ENCODE results near the gene LRRC18. TPM values are rescaled to one million over a fixed set of nuclear protein-coding genes. Genes with fewer than 3 reads are reported as not detected.

LRRC18 gene
- not detected for total RNA-seq
- long read RNA-seq: 0 reads

DNA sequence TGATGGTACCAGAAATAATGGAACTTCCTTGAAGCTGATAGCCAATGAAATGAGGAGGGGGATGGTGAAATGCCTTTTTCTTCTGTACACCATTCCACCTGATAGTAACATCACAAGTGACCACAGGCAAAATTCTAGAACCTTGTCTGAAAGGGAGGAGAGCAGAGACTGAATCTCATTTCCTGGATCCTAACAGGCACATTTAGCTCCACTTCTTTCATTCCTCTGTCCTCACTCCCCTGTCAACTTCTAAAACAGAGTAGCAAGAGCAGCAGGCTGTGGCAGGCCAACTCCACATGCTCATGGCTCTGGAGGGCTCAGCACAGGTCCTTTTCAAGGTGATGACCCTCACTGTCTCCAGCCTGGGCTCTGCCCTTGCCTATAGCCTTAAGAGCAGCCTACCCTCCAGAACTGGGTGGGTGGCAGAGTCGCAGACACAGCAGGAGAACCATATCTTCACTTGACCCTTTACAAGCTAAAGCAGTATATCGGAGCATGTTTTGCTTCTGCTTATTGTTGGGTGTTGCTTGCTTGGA, at the start of gene LRRC18:
TSS of gene LRRC18 (minus strand) at position 51 of the 536 bp plus-strand sequence. CDS start 25,685 bp downstream, outside the sequence.
- DNase-seq (no peak), ATAC-seq (no peak)
- intact Hi-C loops (cut with DNase I): no loop called here

DNA sequence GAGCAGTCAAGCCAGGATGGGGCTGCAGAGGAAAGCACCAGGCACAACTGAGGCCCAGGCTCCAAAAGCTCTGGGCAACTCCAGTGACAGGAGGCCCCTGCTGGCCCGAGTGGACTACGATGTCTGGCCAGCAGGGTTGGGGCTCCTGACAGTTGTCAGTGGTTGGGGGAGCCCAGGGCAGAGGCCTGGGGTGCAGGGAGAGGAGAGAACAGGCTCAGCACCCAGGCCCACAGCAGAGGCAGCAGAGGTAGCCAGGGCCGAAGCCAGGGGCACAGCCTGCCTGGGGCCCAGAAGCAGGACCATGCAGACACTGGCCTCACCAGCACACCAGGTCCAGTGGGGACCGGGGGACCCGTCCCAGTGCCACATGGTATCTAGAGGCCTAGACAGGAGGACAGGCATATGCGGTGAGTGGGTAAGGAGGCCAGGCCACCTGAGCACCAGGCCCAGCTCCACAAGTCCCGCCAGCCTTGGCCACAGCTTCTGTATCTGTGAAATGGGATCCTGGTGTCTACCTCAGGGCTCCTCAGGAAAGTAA, 46.0 kb upstream of the LRRC18 start:
- intact Hi-C loops (cut with DNase I): no loop called here
- DNase-seq (no peak), ATAC-seq (no peak)

- intact Hi-C loops (cut with DNase I): loop anchor here in 1 of 2 donors (5.0 kb wide), 1 partner anchor 179 kb away; no protein-coding TSS in a partner anchor
- ATAC-seq: no peak
- no peak for DNase-seq
Observed at GRCh38 chr10:48983648-48984351, 44.2 kb upstream of the LRRC18 start.

DNA sequence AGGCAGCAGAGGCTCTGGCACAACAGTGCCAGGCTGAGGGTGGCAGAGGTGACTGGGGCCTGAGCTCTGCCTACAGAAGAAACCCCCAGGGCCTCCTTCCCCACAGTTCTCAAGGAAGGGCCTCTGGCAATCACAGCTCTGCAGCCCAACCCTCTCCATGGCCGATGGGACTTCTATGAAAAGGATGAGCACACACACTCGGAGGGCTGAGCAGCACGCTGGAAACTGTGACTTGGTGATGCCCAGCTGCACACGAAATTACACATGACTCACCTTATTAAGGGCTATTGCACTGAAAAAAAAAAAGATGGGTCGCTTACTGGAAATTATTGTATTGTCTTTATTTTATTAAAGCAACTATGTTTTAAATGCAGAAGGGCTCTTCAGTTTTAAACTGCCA, 42.9 kb upstream of the LRRC18 start:
- intact Hi-C loops (cut with DNase I): loop anchor here in 1 of 2 donors (5.0 kb wide), 1 partner anchor 180 kb away; no protein-coding TSS in a partner anchor
- ATAC-seq (no peak), DNase-seq (no peak)

DNA sequence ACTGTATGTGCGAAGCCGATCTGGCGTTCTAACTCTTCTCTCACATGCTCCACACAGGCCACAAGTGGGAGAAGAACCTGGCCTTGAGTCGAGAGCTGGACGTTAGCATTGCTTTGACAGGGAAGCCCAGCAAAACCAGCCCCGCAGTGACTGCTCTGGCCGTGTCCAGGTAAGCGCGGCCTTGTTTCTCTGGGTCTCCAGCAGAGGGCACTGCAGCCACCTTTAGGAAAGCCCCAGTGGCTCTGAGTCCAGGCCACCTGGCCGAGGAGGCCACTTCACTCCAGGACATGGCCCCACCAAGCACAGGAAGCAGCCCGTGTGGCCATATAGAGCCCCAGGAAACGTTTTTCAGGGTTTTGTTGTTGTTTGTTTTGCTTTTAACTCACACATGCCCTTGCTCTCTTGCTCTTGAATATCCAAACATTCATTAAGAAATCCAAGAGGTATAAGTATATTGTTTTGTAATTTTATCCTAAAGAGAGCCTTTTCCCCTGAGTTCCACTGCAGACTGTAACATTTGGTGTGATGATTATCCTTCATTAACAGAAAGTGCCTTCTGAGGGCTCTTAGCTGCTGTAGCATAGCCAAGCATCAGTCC, 41.8 kb upstream of the LRRC18 start:
- intact Hi-C loops (cut with DNase I): loop anchor here (2.0 to 5.0 kb wide), 2 partner anchors 179 to 181 kb away; no protein-coding TSS in a partner anchor
- peak; percentile 88 for ATAC-seq
- DNase-seq: peak; percentile 72

GRCh38 chr10:48978318-48978717, 38.7 kb upstream of the LRRC18 start:
- intact Hi-C loops (cut with DNase I): loop anchor here (5.0 to 10.0 kb wide), 2 partner anchors 314 to 316 kb away; no protein-coding TSS in a partner anchor
- no peak for ATAC-seq
- DNase-seq: no peak

DNA sequence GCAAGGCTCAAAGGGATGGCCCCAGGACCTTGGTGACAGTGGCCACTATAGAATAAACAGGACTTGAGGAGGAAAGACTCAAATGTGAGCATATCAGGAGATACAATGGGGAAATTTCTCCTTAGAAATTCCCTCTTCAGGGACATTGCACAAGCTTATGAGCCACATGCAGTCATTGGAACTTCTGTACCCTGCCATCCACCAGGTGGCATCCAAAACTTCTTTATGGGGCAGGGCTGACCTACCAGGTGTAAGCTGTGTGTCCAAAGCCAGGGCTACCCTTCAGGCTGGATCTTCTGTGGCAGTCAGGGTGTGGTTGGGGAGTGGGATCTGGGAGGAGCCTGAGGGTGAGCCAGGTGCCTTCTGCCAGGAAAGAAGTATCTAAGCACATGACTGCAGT, 36.6 kb upstream of the LRRC18 start:
- peak; percentile 41 to 77 for ATAC-seq
- intact Hi-C loops (cut with DNase I): loop anchor here (5.0 to 10.0 kb wide), 2 partner anchors 311 to 314 kb away; no protein-coding TSS in a partner anchor
- DNase-seq: no peak

DNA sequence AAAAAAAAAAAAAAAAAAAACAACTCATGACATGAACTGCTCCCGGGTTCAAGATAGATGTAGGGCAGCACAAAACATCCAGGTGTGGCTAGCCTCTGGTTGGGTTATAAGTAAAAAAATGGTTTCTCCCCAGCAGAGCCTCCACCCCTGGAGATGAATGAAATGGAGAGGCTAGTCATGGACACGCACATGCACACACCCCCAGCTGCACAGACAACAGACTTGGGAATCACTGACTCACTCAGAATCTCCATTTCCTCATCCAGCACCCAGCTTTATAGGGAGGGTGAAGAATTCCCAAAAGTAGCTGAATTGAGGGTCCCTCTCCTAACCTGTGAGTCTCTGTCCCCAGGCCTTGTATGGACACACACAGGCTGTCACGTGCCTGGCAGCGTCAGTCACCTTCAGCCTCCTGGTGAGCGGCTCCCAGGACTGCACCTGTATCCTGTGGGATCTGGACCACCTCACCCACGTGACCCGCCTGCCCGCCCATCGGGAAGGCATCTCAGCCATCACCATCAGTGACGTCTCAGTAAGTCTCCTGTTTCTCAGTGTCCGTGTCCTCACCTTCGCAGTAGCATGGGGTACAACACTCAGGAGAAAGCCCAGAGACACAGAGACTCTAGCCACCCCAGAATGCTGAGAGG, 35.0 kb upstream of the LRRC18 start:
- ATAC-seq (no peak), DNase-seq (no peak)
- intact Hi-C loops (cut with DNase I): loop anchor here (5.0 to 10.0 kb wide), 2 partner anchors 310 to 312 kb away; no protein-coding TSS in a partner anchor

DNA sequence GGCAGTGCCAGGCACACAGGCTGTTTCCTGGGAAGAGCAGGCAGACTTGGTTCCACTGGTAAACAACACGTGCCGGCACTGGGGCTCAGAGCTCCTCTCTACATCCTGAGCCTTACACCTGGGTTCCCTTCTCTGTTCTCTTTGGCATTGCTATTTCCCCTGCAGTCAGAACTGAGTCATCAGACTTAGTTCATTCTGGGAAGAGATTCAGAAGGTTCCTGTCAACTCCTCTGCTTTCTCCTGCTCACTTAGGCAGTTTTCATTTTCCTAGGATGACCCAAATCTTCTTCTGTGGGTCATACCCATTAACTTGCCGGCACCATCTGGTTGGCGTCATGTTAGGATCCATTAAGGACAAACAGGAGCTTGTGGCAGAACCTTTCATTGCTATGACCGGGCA, 33.4 kb upstream of the LRRC18 start:
- intact Hi-C loops (cut with DNase I): loop anchor here in 1 of 2 donors (10.0 kb wide), 1 partner anchor 308 kb away; no protein-coding TSS in a partner anchor
- ATAC-seq (no peak), DNase-seq (no peak)

GRCh38 chr10:48970654-48971053, 31.0 kb upstream of the LRRC18 start:
- ATAC-seq: no peak
- DNase-seq: no peak
- intact Hi-C loops (cut with DNase I): loop anchor here in 1 of 2 donors (10.0 kb wide), 1 partner anchor 306 kb away; no protein-coding TSS in a partner anchor

DNA sequence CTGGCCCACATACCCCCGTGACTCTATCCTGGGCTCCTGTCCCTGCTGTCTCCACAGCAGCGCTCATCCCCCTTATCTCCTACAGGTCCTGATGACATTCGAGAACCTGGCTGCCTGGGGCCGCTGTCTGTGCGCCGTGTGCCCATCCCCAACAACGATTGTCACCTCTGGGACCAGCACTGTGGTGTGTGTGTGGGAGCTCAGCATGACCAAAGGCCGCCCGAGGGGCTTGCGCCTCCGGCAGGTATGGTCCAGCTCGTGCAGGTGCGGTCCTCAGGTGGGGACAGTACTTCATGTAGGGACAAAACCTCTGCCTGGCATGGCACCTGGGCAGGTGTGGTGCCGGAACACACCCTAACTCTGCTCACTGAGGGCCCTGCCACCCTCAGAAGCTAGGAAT, 30.4 kb upstream of the LRRC18 start:
- ATAC-seq (no peak), DNase-seq (no peak)
- intact Hi-C loops (cut with DNase I): loop anchor here in 1 of 2 donors (10.0 kb wide), 1 partner anchor 305 kb away; no protein-coding TSS in a partner anchor

GRCh38 chr10:48968036-48968435, 28.4 kb upstream of the LRRC18 start:
- ATAC-seq: no peak
- intact Hi-C loops (cut with DNase I): no loop called here
- no peak for DNase-seq

DNA sequence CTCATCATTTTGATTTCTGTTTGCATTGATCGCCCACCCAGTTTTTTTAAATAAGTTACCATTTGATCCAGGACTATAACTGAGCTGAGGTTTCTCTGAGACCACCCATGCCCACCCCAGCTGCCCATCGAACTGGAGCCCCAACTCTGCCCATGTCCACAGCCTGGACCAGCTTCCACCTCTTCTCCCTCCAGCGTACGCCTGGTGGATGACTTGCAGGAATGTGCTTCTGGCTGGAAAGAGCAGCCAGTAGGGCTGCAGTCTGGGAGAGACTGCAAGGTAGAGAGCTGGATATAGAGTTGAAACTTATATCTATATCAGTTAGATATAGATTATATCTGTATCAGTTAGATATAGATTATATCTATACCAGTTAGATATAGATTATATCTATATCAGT, 25.8 kb upstream of the LRRC18 start:
- intact Hi-C loops (cut with DNase I): no loop called here
- DNase-seq (no peak), ATAC-seq (no peak)

DNA sequence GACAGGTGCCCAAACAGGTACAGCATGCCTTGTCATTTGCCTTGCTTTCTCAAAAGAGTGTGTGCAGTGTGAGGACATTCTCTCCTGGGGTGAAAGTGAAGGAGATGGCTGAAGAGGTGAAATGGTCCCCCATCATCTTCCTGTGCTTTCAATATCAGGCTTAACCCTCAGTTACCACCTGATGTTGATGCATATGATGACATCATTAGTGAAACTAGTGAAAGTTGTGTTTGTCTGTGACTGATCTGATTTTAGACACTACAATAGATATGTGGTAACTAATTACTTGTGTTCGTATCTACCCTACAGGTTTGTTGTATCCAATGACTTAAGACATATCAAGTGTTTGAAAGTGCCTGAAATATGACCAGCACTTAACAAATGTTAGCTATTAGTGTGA, 24.4 kb upstream of the LRRC18 start:
- ATAC-seq: no peak
- DNase-seq: no peak
- intact Hi-C loops (cut with DNase I): no loop called here

GRCh38 chr10:48958598-48959190, 19.1 kb upstream of the LRRC18 start:
- ATAC-seq (peak in 1 of 2 donors; percentile 27), DNase-seq (no peak)
- intact Hi-C loops (cut with DNase I): no loop called here

DNA sequence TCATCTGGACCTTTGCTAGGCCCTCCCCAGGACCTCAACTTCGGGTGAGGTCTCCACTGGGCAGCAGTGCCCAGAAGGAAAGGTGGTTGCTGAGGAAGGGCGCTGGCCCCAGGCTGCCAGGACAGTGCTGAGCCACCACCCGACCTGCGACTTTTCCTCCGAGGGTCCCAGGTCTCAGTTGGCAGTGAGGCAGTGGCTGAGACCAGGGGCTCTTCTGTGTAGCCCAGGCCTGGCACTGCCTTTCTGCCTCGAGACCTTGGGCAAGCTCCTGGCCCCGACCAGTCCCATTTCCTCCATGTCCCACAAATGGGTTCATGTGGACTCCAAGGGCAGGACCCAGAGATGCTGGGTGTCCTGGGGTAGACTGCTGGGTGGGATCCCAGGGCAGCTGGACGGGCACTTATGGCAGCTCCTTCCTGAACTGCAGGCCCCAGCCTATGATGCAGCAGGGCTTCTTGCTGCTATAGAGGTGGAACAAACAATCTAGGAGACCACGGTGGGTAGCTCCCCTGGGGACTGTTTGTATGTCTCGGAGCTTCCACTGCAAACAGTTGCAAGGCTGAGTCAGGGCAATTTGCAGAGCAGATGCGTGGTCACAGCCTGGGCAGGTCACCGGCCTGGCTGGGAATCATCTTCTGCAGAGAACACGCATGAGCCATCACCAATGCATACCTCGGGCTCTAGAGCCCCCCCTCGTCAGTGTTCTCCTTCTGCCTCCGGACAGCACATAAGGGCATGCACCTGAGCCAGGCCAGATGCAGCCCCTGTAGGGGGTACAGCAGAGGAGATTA, 17.9 kb upstream of the LRRC18 start:
- ATAC-seq (no peak), DNase-seq (no peak)
- intact Hi-C loops (cut with DNase I): no loop called here

GRCh38 chr10:48951707-48952106, 12.1 kb upstream of the LRRC18 start:
- DNase-seq (no peak), ATAC-seq (no peak)
- intact Hi-C loops (cut with DNase I): no loop called here

DNA sequence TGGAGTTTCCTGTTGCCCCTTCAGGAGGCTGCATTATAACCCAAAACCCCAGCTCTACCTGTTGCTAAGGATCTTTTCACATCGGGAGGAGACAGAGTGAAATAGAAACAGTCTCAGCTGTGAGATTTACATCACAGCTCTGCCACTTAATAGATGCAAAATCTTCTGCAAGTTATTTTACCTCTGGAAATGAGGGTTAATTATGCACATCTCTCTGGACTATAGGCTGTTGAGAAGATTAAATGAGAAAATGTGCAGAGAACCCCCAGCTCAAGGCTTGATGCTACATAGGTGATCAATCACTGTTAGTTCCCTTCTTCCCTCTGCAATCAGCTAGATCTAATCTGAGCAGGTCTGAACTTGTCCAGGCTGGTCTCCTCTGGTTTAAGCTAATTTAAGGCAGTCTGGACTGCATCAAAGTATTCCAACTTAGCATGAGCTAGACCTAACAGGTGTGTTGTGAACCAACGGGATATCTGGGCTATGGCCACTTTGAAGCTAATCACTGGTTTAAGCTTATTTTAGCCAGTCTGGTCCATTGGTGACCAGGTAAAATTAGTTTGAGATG, 8.9 kb upstream of the LRRC18 start:
- ATAC-seq: no peak
- intact Hi-C loops (cut with DNase I): no loop called here
- no peak for DNase-seq

Data from left cardiac atrium (tissue), 4 donors.